22Rv1 (cell line): ENCODE results near the gene MZB1.

Experiments
- ZFX ChIP-seq: fragments of 450-650 bp; IDR thresholded peaks from 2 replicates; pipeline ENCODE4 v1.6.1; 2017; ENCODE audit warnings: antibody characterized with exemption, borderline replicate concordance
- TF ChIP-seq, protein P1 (sequence below): fragments of 450-650 bp; IDR thresholded peaks from 2 replicates; pipeline ENCODE4 v1.5.1; 2017; ENCODE audit warnings: mild to moderate bottlenecking

GRCh38 chr5:139401546-139401945 is 11.8 kb upstream of the MZB1 start:
- TF ChIP-seq, protein P1, sequence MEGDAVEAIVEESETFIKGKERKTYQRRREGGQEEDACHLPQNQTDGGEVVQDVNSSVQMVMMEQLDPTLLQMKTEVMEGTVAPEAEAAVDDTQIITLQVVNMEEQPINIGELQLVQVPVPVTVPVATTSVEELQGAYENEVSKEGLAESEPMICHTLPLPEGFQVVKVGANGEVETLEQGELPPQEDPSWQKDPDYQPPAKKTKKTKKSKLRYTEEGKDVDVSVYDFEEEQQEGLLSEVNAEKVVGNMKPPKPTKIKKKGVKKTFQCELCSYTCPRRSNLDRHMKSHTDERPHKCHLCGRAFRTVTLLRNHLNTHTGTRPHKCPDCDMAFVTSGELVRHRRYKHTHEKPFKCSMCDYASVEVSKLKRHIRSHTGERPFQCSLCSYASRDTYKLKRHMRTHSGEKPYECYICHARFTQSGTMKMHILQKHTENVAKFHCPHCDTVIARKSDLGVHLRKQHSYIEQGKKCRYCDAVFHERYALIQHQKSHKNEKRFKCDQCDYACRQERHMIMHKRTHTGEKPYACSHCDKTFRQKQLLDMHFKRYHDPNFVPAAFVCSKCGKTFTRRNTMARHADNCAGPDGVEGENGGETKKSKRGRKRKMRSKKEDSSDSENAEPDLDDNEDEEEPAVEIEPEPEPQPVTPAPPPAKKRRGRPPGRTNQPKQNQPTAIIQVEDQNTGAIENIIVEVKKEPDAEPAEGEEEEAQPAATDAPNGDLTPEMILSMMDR: no peak
- no peak for TF ChIP-seq ZFX
